GM21447 (cell line): ENCODE results near the gene LSM4.
"Not testable (repeated sequence)": the region's sequence is repeated elsewhere in the genome, so short reads cannot be mapped to it uniquely, and the experiment has no call there.

ENCODE experiments used
- ATAC-seq: cut with Tn5 transposase; IDR thresholded peaks from one replicate; pipeline ENCODE4 v1.9.1; 2021; ENCODE audit not compliant: unreplicated experiment

The LSM4 gene

DNA sequence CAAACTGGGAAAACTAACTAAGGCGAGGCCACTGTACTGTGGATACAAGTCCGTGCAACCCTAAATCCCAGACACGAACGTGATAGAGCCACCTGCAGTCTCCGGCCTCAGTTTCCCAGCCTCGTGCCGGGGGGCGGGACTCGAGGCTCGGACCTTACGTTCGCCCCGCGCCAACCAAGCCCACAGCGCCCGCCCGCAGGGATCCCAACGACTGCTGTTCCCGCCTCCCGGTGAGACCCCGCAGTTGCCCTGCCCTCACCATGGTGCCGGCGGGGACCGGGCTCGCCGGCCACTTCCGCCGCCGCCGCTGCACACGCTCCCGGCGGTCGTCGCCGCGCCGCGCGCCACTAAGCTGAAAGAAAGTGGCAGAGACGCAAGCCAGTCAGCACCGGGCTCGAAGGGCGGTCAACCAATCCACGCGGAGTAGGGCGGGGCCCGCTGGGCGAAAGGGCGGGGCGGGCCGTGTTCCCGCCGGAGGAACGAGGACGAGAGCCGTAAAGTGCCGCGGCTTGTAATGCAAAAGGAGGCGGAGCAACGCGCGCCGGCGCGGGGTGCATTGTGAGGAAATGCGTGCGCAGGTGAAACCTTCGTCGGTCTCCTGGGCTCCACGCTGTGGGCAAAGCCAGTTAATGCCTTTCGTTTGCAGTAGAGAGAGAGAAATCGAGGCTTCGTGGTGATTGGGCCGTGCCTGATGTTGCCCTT, at the start of gene LSM4:
LSM4 (minus strand) TSS at position 318 of the 702 bp plus-strand sequence; CDS start at position 262, 56 bp downstream.
- peak; percentile 84 for ATAC-seq

DNA sequence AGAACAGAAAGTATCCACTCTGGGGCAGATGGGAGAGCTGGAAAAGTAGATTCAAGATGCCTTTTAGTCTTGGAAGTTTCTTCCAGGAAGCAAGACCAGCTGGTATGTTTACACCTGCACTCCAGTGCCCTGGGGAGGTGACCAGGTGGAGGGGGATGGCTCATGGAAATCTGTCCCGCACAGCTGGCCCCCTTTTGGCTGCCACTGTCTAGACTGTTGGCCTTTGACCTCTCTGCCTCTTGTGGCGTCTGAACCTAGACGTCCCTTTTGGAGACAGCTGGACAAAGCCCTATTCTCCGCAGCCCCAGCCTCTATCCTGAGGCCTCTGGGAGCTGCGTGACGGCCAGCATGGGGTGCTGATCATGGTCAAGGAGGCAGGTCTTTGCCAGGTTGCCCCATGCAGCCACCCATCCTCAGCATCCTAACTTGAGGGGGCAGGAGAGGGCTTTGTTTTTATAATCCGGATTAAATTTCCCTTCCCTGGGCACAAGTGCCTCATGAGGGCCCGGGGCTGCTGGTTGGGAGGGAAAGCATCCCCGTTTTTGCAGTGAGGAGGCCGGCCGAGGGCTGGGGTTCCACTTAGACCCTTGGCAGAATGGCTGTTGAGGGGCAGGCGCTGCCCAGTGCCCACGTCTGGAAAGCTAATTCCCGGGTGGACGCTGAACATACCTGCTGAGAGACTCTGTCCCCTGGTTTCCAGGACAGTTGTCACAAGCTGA, 45.8 kb upstream of the LSM4 start:
- no peak for ATAC-seq

DNA sequence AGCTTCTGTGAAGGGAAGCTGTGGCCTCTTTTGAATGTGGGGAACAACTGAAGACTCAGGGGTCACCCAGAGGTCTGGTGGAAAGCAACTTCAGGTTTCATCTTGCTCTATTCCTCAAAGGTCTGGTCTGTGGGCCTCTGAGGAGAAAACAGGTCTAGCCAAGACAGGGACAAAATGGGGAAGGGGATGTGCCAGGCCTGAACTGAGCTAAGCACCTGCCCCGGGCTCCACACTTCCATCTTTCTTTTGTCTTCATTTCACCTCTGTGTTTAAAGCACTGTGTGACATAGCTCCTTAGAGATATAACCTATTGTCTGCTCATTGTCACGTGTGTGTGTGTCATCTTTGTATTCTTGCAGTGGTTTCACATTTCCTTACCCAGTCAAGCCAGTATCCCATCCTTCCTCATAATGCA, 43.2 kb upstream of the LSM4 start:
- ATAC-seq: no peak

DNA sequence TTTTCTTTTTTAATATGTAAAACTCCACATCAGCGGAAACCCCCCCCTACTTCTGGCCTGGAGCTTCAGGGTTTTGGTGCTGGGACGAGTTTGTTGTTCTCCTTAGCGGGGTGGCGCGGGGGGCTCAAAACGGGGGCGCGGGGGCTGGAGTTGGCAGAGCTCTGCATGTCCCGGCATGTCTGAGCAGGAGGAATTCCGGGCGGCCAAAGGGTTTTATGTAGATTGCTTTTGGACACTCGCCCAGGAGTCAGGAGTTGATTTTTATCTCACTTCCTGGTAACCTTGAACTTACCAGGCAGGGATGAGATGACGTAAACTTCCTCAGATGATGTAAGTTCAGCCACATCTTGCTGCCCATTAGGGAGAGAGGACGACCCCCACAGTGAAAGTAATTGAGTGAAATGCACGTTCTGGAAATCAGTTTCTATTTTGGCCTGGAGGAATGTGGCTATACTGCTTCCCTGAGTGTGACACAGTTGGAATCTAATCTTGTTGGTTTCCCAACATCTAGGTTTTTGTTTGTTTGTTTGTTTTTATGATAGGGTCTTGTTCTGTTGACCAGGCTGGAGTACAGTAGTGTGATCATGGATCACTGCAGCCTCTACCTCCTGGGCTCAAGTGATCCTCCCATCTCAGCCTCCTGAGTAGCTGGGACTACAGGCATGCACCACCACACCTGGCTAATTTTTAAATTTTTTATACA, 42.1 kb upstream of the LSM4 start:
- ATAC-seq: no peak

GRCh38 chr19:18364277-18364825, 41.5 kb upstream of the LSM4 start:
- ATAC-seq: not testable (repeated sequence)

- ATAC-seq: no peak
These were observed 40.9 kb upstream of the LSM4 start for GRCh38 chr19:18363787-18364186.

DNA sequence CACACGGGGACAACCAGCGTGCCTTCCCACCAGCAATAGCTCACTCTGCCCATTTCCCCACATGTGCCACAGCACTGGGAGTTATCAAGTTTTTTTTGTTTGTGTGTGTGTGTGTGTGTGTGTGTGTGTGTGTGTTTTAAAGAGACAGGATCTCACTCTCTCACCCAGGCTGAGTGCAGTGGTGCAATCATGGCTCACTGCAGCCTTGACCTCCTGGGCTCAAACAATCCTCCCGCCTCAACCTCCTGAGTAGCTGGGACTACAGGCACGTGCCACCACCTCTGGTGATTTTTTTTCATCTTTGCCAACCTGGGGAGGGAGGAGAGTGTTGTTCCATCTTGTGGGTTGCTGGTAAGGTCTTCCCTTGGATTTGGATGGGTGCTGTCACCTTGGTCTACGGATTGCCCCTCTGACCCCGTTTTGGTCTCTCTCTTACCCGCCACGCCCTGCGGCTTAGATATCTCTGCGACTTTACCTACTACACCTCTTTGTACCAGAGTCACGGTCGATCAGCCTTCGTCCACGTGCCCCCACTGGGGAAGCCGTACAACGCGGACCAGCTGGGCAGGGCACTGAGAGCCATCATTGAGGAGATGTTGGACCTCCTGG, 40.2 kb upstream of the LSM4 start:
- no peak for ATAC-seq

DNA sequence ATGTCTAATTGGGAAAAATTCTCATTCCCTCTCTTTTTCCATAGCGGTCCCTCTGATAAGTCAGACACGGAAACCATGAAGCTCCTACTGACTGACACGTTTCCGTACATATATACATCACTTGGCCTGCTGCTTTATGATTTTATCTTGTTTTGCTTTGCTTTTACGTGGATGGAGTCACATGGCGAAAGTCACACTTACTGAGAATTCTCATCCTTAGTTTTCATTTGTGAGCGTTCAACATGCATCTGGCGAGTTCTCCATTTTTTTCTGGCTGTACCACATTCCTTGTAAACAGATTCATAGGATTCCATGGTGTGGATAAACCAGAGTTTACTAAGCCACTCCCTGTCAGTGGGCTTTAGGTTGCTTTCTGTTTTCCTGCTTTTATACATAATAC, 38.8 kb upstream of the LSM4 start:
- ATAC-seq: no peak

- ATAC-seq: no peak
These were observed 34.2 kb upstream of the LSM4 start for GRCh38 chr19:18357041-18357440.

- ATAC-seq: not testable (repeated sequence)
These were observed 31.9 kb upstream of the LSM4 start for GRCh38 chr19:18354743-18355142.

DNA sequence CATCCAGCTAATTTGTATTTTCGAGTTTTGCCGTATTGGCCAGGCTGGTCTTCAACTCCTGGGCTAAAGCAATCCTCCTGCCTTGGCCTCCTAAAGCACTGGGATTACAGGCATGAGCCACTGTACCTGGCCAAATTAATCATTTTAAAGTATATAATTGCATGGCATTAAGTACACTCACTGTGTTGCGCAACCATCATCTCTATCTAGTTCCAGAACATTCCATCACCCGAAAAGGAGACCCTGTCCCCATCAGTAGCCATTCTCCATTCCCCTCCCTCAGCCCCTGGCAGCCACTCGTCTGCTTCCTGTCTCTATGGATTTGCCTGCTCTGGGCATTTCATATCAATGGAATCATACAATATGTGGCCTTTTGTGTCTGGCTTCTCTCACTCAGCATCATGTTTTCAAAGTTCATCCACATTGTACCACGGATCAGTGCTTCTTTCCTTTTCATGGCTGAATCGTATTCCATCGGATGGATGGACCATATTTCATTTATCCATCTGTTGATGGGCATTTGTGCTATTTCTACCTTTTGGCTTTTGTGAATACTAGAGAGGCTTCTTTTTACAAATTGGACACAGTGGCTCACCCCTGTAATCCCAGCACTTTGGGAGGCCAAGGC, 30.6 kb upstream of the LSM4 start:
- no peak for ATAC-seq

GRCh38 chr19:18351544-18351943, 28.7 kb upstream of the LSM4 start:
- ATAC-seq: no peak

DNA sequence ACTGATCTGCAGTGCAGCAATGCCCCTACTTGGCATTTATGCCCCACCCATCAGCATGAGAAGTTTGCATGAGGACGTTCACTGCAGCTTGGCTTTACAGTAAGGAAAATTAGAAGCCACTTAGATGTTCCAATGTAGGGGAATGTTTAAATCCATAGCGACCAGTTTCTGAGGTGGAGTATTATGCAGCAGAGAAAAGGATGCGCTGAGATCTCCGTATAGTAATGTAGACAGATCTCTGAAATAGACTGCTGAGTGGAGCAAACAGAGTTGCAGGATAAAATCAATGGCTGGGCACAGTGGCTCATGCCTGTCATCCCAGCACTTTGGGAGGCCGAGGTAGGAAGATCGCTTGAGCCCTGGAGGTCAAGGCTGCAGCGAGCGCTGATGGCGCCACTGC, 27.6 kb upstream of the LSM4 start:
- no peak for ATAC-seq

GRCh38 chr19:18349524-18350128, 26.8 kb upstream of the LSM4 start:
- ATAC-seq: no peak

DNA sequence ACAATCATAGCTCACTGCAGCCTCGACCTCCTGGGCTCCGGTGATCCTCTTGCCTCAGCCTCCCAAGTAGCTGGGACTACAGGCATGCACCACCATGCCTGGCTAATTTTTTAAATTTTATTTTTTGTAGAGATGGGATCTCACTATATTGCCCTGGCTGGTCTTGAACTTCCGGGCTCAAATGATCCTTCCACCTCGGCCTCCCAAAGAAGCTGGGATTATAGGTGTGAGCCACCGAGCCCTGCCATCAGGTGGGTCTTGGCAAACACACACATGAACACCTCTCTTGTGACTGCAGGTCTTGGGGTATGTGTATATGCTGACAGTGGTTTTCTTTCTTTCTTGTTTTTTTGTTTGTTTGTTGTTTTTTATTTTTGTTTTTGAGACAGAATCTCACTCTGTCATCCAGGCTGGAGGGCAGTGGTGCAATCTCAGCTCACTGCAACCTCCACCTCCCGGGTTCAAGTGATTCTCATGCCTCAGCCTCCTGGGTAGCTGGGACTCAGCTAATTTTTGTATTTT, 26.0 kb upstream of the LSM4 start:
- not testable (repeated sequence) for ATAC-seq

DNA sequence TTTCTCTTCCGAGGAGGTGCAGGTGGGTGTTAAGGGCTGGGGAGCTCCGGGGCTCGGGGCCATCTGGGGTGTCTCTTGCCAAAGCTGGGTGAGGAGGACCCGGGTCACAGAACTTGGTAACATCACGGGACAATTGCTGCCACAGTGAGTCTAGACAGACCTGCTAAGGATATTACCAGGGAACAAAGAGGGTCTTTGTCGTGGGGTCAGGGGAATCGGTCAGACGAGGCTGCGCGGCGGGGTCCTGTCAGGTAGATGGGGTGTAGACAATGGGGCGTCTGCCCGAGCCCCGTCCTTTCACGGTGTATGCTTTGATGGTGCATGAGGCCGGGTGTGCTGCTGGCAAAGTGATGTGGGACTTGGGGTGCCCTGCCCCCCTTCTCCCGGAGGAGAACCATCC, 25.3 kb upstream of the LSM4 start:
- no peak for ATAC-seq

DNA sequence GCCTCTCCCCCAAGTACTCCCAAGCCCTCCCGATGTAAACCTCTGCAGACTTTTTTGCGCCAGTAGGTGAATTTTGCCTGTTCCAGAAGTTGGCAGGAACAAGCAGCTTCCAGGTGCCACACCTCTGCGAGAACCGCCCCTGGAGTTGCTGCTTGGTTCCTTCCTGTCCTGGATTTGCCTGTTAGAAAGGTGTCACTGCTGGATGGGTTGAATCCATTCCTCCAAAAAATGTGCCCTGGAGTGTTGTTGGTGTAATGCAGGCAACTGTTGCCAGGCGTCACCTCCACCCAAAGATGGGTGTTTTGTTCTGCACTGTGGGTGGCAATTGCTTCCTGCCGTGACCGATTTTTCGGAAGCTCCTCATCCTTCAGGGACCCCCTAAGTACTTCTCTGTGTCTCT, 23.2 kb upstream of the LSM4 start:
- ATAC-seq: no peak

DNA sequence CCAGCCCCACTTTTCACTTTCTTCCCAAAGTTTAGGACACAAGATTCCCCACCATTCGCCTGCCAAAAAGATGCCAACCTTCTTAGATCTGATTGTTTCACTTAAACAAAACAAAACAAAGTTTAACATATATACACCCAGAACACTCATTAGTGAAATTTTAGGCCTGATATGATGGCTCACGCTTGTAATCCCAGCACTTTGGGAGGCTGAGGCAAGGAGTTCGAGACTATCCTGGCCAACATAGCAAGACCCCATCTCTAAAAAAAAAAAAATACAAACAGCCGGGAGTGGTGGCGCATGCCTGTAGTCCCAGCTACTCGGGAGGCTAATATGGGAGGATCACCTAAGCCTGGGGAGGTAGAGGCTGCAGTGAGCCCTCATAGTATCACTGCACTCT, 22.4 kb upstream of the LSM4 start:
- ATAC-seq: no peak

DNA sequence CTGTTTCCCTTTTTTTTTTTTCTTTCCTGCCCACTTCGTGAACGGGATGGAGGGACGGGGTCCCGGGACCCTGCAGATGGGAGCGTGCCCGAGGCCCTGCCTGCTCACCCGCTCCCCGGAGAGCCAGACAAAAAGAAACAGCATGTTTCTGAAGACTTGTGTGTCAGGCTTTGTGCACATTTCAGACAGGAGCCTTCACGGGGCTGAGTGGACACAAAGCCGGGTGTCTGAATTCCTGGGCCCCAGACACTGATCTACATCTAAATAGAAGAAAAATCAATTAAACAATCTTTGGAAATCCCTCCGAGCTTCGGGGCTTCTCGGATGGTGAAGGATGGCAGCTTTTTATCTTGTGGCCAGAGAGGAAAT, 21.7 kb upstream of the LSM4 start:
- ATAC-seq: no peak

DNA sequence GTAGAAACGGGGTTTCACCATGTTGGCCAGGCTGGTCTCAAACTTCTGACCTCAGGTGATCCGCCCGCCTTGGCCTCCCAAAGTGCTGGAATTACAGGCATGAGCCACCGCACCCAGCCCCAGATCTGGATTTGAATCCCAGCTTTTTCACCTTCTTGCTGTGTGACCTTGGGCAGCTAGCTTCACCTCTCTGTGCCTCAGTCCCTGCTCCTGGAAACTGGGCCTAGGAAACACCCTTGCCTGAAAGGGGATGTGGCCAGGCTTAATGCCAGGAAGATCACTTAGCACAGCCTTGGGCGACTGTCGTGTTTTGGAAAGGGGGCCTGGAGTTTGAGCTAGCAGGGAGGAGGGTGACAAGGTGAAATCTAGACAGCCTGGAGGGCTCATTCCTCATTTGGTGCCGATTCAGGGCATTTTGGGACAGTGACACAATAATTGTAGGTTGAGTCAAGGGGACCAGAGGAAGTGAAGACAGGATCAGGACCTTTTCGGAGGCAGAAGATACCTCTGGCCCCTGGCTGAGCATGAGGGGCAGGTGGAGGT, 19.3 kb upstream of the LSM4 start:
- ATAC-seq: no peak
